AG08395 (cell line): Measurements from ENCODE around the gene RHOU.

ENCODE experiments used
- DNase-seq: peaks from one replicate; pipeline ENCODE4 v3.0.0; 2012; ENCODE audit warnings: mixed read lengths, low spot score

Gene RHOU

GRCh38 chr1:228785366-228786330 lies 50.4 kb downstream of the RHOU start:
- no peak for DNase-seq

- no peak for DNase-seq
Observed at GRCh38 chr1:228786361-228787129, 51.3 kb downstream of the RHOU start.

- no peak for DNase-seq
Observed at GRCh38 chr1:228791791-228792190, 56.5 kb downstream of the RHOU start.

- DNase-seq: no peak
Observed at GRCh38 chr1:228792601-228793000, 57.3 kb downstream of the RHOU start.

- DNase-seq: no peak
Observed at GRCh38 chr1:228793032-228793431, 57.8 kb downstream of the RHOU start.

GRCh38 chr1:228794173-228794572 lies 58.9 kb downstream of the RHOU start:
- no peak for DNase-seq

- DNase-seq: no peak
Observed at GRCh38 chr1:228794810-228795209, 59.5 kb downstream of the RHOU start.

GRCh38 chr1:228795596-228795995 lies 60.3 kb downstream of the RHOU start:
- DNase-seq: peak; percentile 35
